GM15510 (cell line): ENCODE results near the gene MSRB3.

ENCODE experiments used
- POLR2A ChIP-seq: IDR thresholded peaks from 3 replicates; pipeline ENCODE4 v1.6.1; 2011; ENCODE audit warnings: borderline replicate concordance; ENCODE audit not compliant: insufficient read length; ENCODE audit errors: extremely low read depth

The MSRB3 gene

DNA sequence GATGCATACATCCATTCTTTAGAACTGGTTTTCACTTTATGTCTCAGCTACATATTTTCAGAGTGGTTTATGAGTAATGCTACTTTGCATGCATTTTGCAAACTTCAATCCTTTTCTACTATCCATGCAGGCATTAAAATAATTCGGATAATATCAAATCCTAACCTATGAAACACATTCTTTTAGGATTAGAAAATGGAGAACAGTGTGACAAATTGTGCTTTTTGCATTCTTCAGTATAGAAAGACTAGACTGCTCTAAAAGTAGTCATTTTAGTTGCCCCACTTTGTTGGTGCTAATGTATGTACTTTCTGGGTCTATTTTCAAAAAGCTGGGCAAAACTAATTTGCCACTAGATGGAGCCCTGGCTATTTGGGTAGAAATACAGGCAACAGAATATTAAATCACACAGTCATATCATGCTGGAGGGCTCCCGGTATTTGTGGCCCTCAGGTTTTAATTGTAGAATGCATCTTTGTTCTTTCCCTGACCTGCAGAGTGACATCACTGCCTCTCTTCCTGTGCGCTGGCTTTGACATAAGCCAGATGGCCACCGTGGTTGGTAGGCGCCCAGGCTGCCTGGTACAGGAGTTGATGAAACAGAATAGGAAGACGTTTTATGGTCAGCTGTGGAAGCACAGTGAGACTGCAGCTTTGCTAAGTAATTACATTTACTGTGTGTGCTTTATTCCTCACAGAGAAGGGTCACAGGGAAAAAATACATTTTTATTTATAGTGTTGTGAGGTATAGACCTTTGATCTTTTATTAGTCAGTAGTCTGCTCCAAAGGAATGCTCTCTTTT, 28.1 kb downstream of the MSRB3 start:
- no peak for TF ChIP-seq POLR2A

DNA sequence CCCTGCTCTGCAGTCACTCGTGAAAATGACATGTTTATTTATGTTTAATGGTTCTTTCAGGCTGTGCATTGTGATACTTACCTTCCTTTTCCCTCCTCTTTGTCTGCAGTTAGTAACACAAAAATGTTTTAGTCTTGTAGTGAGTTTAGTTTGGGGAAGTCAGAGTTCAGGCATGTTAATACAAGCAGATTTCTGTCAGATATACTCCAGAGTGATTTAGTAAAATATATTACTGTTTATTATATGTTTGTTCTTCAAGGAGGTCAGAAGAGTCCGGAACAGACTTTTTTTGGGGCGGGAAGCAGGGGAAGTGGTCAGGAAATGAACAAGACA, 28.7 kb downstream of the MSRB3 start:
- no peak for TF ChIP-seq POLR2A

DNA sequence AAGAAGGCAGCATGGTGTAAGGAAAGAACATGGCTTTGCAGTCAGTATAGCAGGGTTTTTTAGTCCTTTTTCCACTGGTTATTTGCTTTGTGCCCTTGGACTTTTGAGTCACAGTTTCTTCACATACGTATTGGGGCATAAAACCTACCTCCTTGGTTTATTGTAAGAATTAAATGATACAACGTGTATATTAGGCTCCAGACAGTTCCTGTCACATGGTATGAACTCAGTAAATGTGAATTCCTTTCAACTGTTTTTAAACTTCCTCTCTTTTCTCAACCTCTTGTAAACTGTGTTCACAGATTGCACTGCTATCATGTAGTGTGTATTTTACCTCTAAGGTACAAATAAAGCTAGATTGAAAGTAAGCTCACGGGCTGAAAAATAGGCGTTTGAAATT, 29.5 kb downstream of the MSRB3 start:
- no peak for TF ChIP-seq POLR2A

DNA sequence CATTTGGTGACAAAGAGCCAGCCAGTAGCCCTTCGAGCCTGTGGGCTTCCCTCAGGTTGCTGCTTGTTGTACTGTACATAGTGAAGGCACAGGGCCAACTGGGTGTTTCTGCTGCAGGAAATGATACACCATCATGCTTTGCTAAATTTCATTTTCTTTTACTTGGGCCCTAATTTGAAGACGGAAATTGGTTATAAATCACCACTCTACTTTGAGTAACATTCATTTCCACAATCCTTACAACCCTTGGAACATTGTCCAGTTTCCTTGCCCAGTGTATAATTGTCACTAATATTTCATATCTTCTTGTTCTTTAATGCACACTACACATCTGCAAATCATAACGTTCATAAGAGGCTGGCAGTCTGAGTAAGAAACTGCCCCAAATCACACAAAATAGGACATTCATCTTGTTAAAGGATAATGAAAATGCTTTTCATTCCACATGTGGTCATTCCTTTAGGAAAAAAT, 30.2 kb downstream of the MSRB3 start:
- TF ChIP-seq POLR2A, result no peak

DNA sequence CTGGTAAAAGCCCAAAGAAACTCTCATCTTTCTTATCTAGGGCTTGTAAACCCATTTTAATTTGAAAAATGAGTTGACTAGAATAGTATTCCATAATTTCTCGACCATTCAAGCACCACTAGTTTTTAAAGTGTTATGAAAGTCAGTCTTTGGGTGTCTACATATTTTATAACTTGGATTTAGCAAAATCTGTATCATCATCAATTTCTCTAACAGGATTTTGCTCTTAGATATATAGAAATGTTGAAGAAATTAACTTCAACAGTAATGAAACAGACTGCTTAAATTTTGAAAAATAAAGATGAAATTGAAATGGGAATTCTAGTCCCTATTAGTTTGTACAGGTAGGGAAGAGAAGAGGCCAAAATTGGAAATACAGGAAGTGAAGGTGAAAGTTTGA, 32.8 kb downstream of the MSRB3 start:
- no peak for TF ChIP-seq POLR2A

DNA sequence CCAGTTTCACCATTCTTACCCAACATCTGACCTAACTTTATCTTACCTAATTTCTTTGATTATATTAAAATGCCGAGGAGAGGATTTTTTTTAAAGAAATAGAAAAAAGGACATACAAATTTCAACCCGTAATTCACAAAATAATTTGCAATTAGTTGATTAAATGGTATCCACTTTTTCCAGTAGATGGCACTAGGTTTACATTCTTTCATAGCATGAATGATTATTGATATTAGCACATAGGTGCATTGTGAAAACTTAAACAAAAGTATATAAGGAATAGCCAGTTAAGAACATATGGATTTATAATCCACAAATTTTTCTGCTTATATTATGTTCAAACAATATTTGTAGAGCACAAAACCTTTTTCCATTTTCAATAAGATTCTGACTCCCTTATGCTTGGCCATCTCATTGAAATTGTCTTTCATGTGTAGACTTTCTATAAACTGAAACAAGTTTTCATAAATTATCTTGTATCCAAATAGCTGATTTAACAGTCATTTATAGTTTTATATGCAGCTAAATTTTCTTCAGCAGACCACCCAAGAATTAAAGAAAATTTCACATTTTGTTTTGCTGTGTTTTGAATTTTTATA, 35.3 kb downstream of the MSRB3 start:
- TF ChIP-seq POLR2A, result no peak

GRCh38 chr12:65318186-65318685, 39.8 kb downstream of the MSRB3 start:
- TF ChIP-seq POLR2A, result no peak

DNA sequence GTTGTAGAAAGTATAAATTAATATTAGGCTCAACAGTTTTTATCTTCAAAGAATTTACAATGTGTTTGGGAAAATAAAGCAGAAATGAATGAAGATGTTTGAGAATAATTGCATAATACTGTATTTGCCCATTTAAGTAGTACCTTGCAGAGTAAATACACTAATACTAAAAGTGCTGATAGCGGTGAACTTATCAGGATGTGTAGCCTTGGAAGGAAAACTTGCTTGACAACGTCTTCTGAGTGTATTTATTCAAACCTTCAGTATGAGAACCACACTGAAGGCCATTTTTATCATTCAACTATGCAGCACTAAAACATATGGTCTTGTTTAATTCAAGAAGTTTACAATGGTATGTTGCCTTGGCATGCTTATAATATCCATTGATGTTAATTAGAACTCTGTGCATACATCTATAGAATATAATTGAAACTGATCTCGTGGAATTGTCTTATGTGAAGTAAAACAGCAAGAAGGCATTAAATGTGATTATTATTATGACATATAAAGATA, 41.3 kb downstream of the MSRB3 start:
- TF ChIP-seq POLR2A, result no peak

DNA sequence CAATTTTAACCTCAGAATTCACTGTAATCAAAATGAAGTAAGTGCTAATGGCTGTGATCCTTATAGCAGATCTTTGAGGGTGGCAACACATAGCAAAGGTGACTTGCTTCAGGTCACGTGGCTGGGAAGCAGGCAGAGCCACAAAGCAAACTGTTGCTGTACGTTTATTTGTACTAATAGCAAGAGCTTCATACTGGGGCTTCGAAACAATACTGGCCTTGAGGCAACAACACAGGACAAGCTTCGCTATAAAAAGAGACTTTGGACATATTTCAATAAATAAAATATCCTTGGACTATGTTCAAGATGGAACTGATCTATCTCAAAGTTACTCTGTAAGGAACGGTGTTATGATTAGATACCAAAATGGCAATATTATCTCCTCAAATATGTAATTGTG, 44.6 kb downstream of the MSRB3 start:
- TF ChIP-seq POLR2A, result no peak

GRCh38 chr12:65324056-65324455, 45.6 kb downstream of the MSRB3 start:
- no peak for TF ChIP-seq POLR2A

- no peak for TF ChIP-seq POLR2A
Observed at GRCh38 chr12:65324551-65324950, 46.1 kb downstream of the MSRB3 start.

GRCh38 chr12:65325183-65325582, 46.7 kb downstream of the MSRB3 start:
- TF ChIP-seq POLR2A, result no peak

- no peak for TF ChIP-seq POLR2A
Observed at GRCh38 chr12:65326616-65327015, 48.1 kb downstream of the MSRB3 start.

GRCh38 chr12:65327207-65328076, 49.0 kb downstream of the MSRB3 start:
- TF ChIP-seq POLR2A, result no peak

- no peak for TF ChIP-seq POLR2A
Observed at GRCh38 chr12:65329721-65330120, 51.2 kb downstream of the MSRB3 start.

- TF ChIP-seq POLR2A, result no peak
Observed at GRCh38 chr12:65330331-65330730, 51.8 kb downstream of the MSRB3 start.

DNA sequence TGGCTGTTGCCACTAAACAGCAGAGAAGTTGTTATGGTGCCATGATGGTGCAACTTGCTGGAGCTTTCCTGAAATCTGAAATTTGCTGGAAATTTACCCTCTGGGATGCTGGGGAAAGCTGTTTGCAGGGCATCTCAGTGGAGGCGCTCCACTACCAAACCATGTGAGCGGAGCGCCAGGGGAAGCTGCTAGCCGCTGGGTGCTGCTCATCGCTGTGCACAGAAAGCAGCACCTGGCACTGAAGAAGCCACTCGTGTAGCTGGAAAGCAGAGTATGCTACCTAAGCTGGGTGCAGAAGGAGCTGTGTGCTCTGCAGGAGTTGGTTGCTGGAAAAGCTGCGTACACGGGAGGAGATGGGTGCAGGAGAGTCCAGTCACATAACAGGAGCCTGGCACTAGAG, 53.0 kb downstream of the MSRB3 start:
- TF ChIP-seq POLR2A, result no peak
